GM23338 (cell line): Measurements from ENCODE around the gene HLCS. TPM values are rescaled to one million over a fixed set of nuclear protein-coding genes. Genes with fewer than 3 reads are reported as not detected.

Source experiments
- ATAC-seq: fragments of 200-7000 bp; cut with Tn5 transposase; 3 replicates; pipeline ENCODE4 v1.9.1; 2020
- DNase-seq: peaks from one replicate; pipeline ENCODE4 v3.0.0-alpha.2; 2015; ENCODE audit warnings: low spot score
- H2AFZ ChIP-seq: fragments of 200-600 bp; sonication (generic); 2 replicates; pipeline ENCODE4 v1.8.0; 2016; ENCODE audit warnings: antibody characterized with exemption, mild to moderate bottlenecking, moderate library complexity
- H3F3A ChIP-seq: fragments of 200-600 bp; sonication (generic); replicated peaks from 2 replicates; pipeline ENCODE4 v1.8.0; 2017; ENCODE audit warnings: antibody characterized with exemption, mixed run types, low read depth
- H3K27ac ChIP-seq: fragments of 200-600 bp; sonication (generic); 2 replicates; pipeline ENCODE4 v1.6.1; 2016; ENCODE audit warnings: low read depth
- H3K27me3 ChIP-seq: fragments of 200-600 bp; sonication (generic); 2 replicates; pipeline ENCODE4 v1.8.0; 2016; ENCODE audit warnings: mild to moderate bottlenecking, mixed run types, moderate library complexity; ENCODE audit not compliant: insufficient read depth
- H3K36me3 ChIP-seq: fragments of 200-600 bp; sonication (generic); 2 replicates; pipeline ENCODE4 v1.8.0; 2016; ENCODE audit warnings: mild to moderate bottlenecking; ENCODE audit not compliant: insufficient read depth
- H3K4me1 ChIP-seq: fragments of 200-600 bp; sonication (generic); 2 replicates; pipeline ENCODE4 v1.8.0; 2016; ENCODE audit warnings: mild to moderate bottlenecking, moderate library complexity; ENCODE audit not compliant: insufficient read depth
- H3K4me2 ChIP-seq: fragments of 200-600 bp; sonication (generic); 2 replicates; pipeline ENCODE4 v1.7.1; 2017; ENCODE audit warnings: mixed run types
- H3K4me3 ChIP-seq: fragments of 200-600 bp; sonication (generic); 2 replicates; pipeline ENCODE4 v1.6.1; 2016; ENCODE audit warnings: mixed run types
- H3K79me2 ChIP-seq: fragments of 200-600 bp; sonication (generic); replicated peaks from 2 replicates; pipeline ENCODE4 v1.8.0; 2017; ENCODE audit warnings: mild to moderate bottlenecking; ENCODE audit not compliant: insufficient read depth
- H3K9me2 ChIP-seq: fragments of 200-600 bp; sonication (generic); 2 replicates; pipeline ENCODE4 v1.8.0; 2017; ENCODE audit not compliant: insufficient read depth
- H4K20me1 ChIP-seq: fragments of 200-600 bp; sonication (generic); replicated peaks from 2 replicates; pipeline ENCODE4 v1.8.0; 2017; ENCODE audit warnings: mild to moderate bottlenecking; ENCODE audit not compliant: insufficient read depth
- H3K27ac Mint-ChIP-seq: 2 replicates; pipeline ENCODE4 v1.8.0; 2020; ENCODE audit warnings: inconsistent platforms, mild to moderate bottlenecking, moderate library complexity, mixed read lengths
- H3K27me3 Mint-ChIP-seq: 3 replicates; pipeline ENCODE4 v1.8.0; 2022; ENCODE audit warnings: low read depth, mild to moderate bottlenecking, moderate library complexity, mixed read lengths, inconsistent platforms; ENCODE audit not compliant: insufficient read depth, poor library complexity
- H3K36me3 Mint-ChIP-seq: 3 replicates; pipeline ENCODE4 v1.8.0; 2021; ENCODE audit warnings: low read depth, mild to moderate bottlenecking, inconsistent platforms, moderate library complexity, mixed read lengths
- H3K4me1 Mint-ChIP-seq: 3 replicates; pipeline ENCODE4 v1.8.0; 2020; ENCODE audit warnings: mild to moderate bottlenecking, inconsistent platforms, mixed read lengths
- H3K4me3 Mint-ChIP-seq: 3 replicates; pipeline ENCODE4 v1.8.0; 2021; ENCODE audit warnings: moderate library complexity, mild to moderate bottlenecking, inconsistent platforms, mixed read lengths
- H3K9me3 Mint-ChIP-seq: 3 replicates; pipeline ENCODE4 v1.8.0; 2020; ENCODE audit warnings: moderate library complexity, mild to moderate bottlenecking, inconsistent platforms, mixed read lengths
- CREB1 ChIP-seq: fragments of 250-450 bp; sonication (Bioruptor Pico); IDR thresholded peaks from 2 replicates; pipeline ENCODE4 v1.5.0; 2020; ENCODE audit warnings: low read depth, mild to moderate bottlenecking, moderate library complexity
- CTCF ChIP-seq, 2 experiments: fragments of 200-600 bp in 1 of 2; sonication (generic) in 1 of 2; conservative IDR thresholded peaks; 2 replicates each; pipeline versions ENCODE4 v1.5.1 to v1.6.1; 2016 to 2017; ENCODE audit warnings: antibody characterized with exemption in 2 of 2, low read depth in 2 of 2, mild to moderate bottlenecking in 2 of 2, moderate library complexity in 1 of 2
- EZH2 ChIP-seq: fragments of 200-600 bp; sonication (generic); IDR thresholded peaks from one replicate; pipeline ENCODE4 v1.8.0; 2017; ENCODE audit warnings: antibody characterized with exemption, mild to moderate bottlenecking, low read depth; ENCODE audit not compliant: unreplicated experiment
- EZH2phosphoT487 ChIP-seq: fragments of 200-600 bp; sonication (generic); IDR thresholded peaks from one replicate; pipeline ENCODE4 v1.8.1; 2018; ENCODE audit warnings: antibody characterized with exemption; ENCODE audit not compliant: unreplicated experiment
- JUNB ChIP-seq: IDR thresholded peaks from one replicate; pipeline ENCODE4 v1.6.1; 2016; ENCODE audit warnings: antibody characterized with exemption; ENCODE audit not compliant: unreplicated experiment
- POLR2AphosphoS5 ChIP-seq: IDR thresholded peaks from 2 replicates; pipeline ENCODE4 v1.6.1; 2016; ENCODE audit warnings: antibody characterized with exemption, low read depth
- STAT1 ChIP-seq: IDR thresholded peaks from one replicate; pipeline ENCODE4 v1.6.1; 2016; ENCODE audit warnings: antibody characterized with exemption; ENCODE audit not compliant: unreplicated experiment
- ZNF114 ChIP-seq: fragments of 250-450 bp; sonication (Bioruptor Pico); IDR thresholded peaks from 2 replicates; pipeline ENCODE4 v1.5.0; 2020; ENCODE audit warnings: mild to moderate bottlenecking, moderate library complexity
- ZNF331 ChIP-seq: fragments of 250-450 bp; sonication (Bioruptor Pico); IDR thresholded peaks from 2 replicates; pipeline ENCODE4 v1.5.0; 2020; ENCODE audit warnings: low read depth, mild to moderate bottlenecking, moderate library complexity
- ZNF462 ChIP-seq: fragments of 250-450 bp; sonication (Bioruptor Pico); IDR thresholded peaks from 2 replicates; pipeline ENCODE4 v1.5.0; 2020; ENCODE audit warnings: mild to moderate bottlenecking, moderate library complexity
- polyA plus RNA-seq: library from polyadenylated mRNA; unstranded; fragments of >200 nt; fragmentation: Nextera tagmentation; extraction: Ambion mirVana; gene quantifications from 2 replicates; pipeline ENCODE4 v1.2.1, GENCODE V29; 2016
- total RNA-seq: library from RNA; depleted of rRNA; stranded (reverse); fragments of >200 nt; shearing (Covaris generic); gene quantifications from 2 replicates; pipeline ENCODE4 v1.2.3, GENCODE V29; 2014

The HLCS gene
- total and polyA plus RNA-seq, 2 experiments from 2014 or later, result 6.1 to 14.7 TPM

GRCh38 chr21:36762642-36763041 is 203.8 kb downstream of the HLCS start (continued):
- TF ChIP-seq CTCF (conservative IDR thresholded peaks at IDR 0.05; ENCODE audit: low read depth in 2 of 2), result no peak

GRCh38 chr21:36761685-36762084 is 204.8 kb downstream of the HLCS start:
- H3K4me1 Mint-ChIP-seq, result peaks cover 12% of the 10 kb centered on the region; the same call in 2 of the 3 replicates
- H3K27ac ChIP-seq, result no peak overlapping the region
- H3K27ac Mint-ChIP-seq, result no peak overlapping the region
- H3F3A ChIP-seq, result no peaks in the 10 kb centered on the region
- ATAC-seq (no peak), DNase-seq (no peak)
- no peaks in the 10 kb centered on the region for H3K36me3 Mint-ChIP-seq
- H3K4me1 ChIP-seq, result no peaks in the 10 kb centered on the region
- no peaks in the 10 kb centered on the region for H3K9me3 Mint-ChIP-seq
- no peak overlapping the region for H3K4me3 ChIP-seq
- peaks cover 6% of the 10 kb centered on the region for H3K27me3 Mint-ChIP-seq
- no peaks in the 10 kb centered on the region for H4K20me1 ChIP-seq
- no peaks in the 10 kb centered on the region for H3K9me2 ChIP-seq
- H2AFZ ChIP-seq, result no peak overlapping the region
- H3K4me3 Mint-ChIP-seq, result no peak overlapping the region
- TF ChIP-seq EZH2, result no peak
- no peak for TF ChIP-seq CREB1
- no peak for TF ChIP-seq STAT1
- TF ChIP-seq JUNB, result no peak
- no peak for TF ChIP-seq POLR2AphosphoS5
- no peak for TF ChIP-seq ZNF462 (CRISPR knock-in tag)
- TF ChIP-seq ZNF331 (CRISPR knock-in tag), result no peak
- TF ChIP-seq ZNF114, result no peak
- no peak for TF ChIP-seq EZH2phosphoT487
- H3K27me3 ChIP-seq, result no peaks in the 10 kb centered on the region
- H3K79me2 ChIP-seq, result no peaks in the 10 kb centered on the region
- H3K36me3 ChIP-seq, result no peaks in the 10 kb centered on the region
- H3K4me2 ChIP-seq, result no peak overlapping the region
